Gastroesophageal sphincter (tissue), 3 donors: ENCODE measurements around the gene C6.

Source experiments
- CTCF ChIP-seq, 4 experiments: fragments of 200-600 bp in 2 of 4; fragments of 450-650 bp in 2 of 4; sonication (generic) in 1 of 4; IDR thresholded peaks; one replicate each; pipeline ENCODE4 v1.5.1; 2017 to 2019; ENCODE audit warnings: antibody characterized with exemption in 4 of 4, mild to moderate bottlenecking in 2 of 4, moderate library complexity in 2 of 4
- EP300 ChIP-seq: sonication (generic); formaldehyde crosslinking; IDR thresholded peaks from one replicate; pipeline ENCODE4 v1.6.1; 2017; ENCODE audit warnings: antibody characterized with exemption, mild to moderate bottlenecking

- no peak for TF ChIP-seq CTCF (IDR thresholded peaks at IDR 0.05)
- TF ChIP-seq EP300, result no peak
Measured at GRCh38 chr5:41094871-41095270, 118.5 kb downstream of the C6 start.
